HUES64 (cell line): ENCODE data around the gene ZNF516.

Experiments used
- H3K27ac ChIP-seq: 2 replicates; pipeline ENCODE4 v1.7.0; 2013; ENCODE audit warnings: low read depth, low read length, inconsistent platforms
- H3K27me3 ChIP-seq: 2 replicates; pipeline ENCODE4 v1.6.1; 2013; ENCODE audit warnings: mild to moderate bottlenecking, low read length; ENCODE audit not compliant: insufficient read depth
- H3K36me3 ChIP-seq: 2 replicates; pipeline ENCODE4 v1.6.1; 2013; ENCODE audit warnings: mild to moderate bottlenecking, low read length; ENCODE audit not compliant: insufficient read depth
- H3K4me1 ChIP-seq: 2 replicates; pipeline ENCODE4 v1.6.1; 2013; ENCODE audit warnings: mild to moderate bottlenecking, low read length, moderate library complexity; ENCODE audit not compliant: insufficient read depth
- H3K4me3 ChIP-seq: 2 replicates; pipeline ENCODE4 v1.5.1; 2013; ENCODE audit warnings: mild to moderate bottlenecking, low read length, moderate library complexity
- H3K9ac ChIP-seq: 2 replicates; pipeline ENCODE4 v1.6.1; 2013; ENCODE audit warnings: mild to moderate bottlenecking, low read depth, low read length
- H3K9me3 ChIP-seq: 2 replicates; pipeline ENCODE4 v1.6.1; 2013; ENCODE audit warnings: low read depth, low read length; ENCODE audit not compliant: insufficient read depth
- WGBS: fragments of 150-250, 120-280 bp; methylation state at CpG from one replicate; pipeline ENCODE4 v1.1.7; 2013; ENCODE audit warnings: missing lambda C conversion rate; 5-methylcytosine and 5-hydroxymethylcytosine counted together

ZNF516 gene

DNA sequence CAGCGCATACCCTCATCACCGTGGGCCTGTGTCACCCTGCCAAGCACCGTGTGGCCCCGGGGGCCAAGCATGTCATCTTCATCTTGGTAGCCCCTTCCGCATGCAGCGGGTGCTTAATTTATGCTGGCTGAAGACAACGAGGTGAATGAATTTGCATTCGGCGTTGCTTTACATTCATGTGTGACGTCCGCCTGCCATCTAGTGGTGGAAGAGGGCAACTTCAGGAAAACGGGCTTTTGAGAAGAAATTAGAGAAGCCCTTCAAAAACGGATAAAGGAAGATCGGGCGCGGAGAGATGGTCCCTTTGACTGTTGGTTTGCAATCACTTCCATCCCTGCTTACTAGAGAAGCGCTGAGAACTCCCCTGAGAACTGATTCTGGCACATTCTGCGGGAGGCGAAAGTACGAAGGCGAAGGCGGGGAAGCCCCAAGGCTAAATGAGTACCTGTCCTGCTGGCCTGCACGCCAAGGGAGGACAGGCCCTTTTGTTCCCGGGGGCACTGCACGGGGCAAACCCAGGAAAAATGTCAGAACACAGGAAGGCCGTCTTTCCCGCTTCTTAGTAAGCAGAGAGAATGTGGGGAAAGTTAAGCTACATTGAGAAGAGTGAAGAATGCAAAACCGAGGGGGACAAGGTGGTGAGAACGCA is 145.9 kb downstream of the ZNF516 start:
- Histone ChIP-seq H3K36me3 (no peaks in the 10 kb centered on the region), H3K27me3 (no peaks in the 10 kb centered on the region), H3K9me3 (0 out of 2 replicates have a peak, but pooled peaks cover 2% of the 10 kb centered on the region), H3K27ac (no peak overlapping the region), H3K9ac (no peak overlapping the region; the same call in 1 of the 2 replicates), H3K4me3 (no peak overlapping the region), H3K4me1 (peaks cover 6% of the 10 kb centered on the region; the same call in 1 of the 2 replicates)
- WGBS = 20% methylated on average over 29 of the region's 29 CpGs

DNA sequence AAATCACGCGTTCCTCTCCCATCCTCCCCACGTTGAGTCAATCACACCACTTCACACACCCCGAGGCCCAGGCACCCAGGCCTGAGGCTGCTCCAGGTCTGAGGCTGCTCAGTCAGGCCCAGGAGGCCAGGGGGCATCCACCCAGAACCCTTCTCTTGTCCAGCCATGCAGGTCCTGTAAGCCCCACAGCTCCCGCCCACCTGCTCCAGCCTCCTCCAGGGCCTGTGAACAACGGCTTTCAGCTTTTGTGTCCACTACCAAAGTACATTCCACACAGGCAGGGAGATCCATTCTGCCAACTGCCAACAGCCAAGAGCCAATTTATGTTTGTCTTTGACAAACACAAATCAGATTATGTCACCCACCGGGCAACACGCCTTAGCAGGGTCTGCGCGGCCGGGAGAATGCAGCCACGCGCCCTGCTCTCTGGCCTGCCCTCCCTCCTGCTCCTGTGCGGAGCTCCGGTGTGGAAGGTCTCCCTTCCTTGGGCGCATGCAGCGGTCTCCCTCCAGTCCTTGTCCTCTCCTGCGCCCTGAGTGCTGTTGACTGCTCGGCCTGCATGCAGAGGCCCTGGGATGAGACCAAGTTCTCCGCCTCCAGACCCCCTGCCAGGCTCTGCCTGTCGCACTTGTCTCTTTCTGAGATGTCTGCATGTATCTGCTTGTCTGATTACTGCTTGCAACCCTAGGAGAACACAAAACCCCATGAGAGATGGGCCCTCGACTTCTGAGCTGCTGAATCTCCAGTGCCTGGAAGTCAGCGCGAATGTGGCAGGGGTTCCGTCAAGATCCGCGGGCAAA is 146.6 kb downstream of the ZNF516 start:
- Histone ChIP-seq H3K9ac (no peak overlapping the region), H3K36me3 (no peaks in the 10 kb centered on the region), H3K27me3 (no peaks in the 10 kb centered on the region), H3K4me1 (peaks cover 6% of the 10 kb centered on the region; the same call in 1 of the 2 replicates), H3K4me3 (no peak overlapping the region), H3K9me3 (no peaks in the 10 kb centered on the region), H3K27ac (no peak overlapping the region)
- 75% methylated on average over 27 of the region's 27 CpGs for WGBS

DNA sequence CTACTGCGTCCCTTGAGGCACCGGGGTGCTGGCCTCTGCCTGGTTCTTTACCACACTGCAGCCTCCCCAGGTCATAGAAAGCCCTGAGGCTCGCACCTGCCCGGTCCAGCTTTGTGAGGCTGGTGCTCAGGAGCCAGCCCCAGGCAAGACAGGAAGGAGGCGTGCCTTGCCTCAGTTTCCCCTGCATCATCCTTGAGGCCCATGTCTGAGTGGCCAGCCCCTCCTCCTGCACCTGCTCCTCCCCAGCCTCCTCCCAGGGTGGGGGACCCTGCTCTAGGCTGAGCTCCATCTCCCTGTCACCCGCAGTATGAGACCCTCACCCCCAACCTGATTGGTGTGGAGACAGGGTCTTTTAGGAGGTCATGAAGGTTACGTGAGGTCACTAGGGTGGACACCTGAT is 147.7 kb downstream of the ZNF516 start:
- WGBS = 92% methylated on average over 7 of the region's 7 CpGs
- Histone ChIP-seq H3K4me1 (peaks cover 6% of the 10 kb centered on the region; the same call in 1 of the 2 replicates), H3K9ac (no peak overlapping the region), H3K9me3 (no peaks in the 10 kb centered on the region), H3K36me3 (no peaks in the 10 kb centered on the region), H3K27ac (no peak overlapping the region), H3K4me3 (no peak overlapping the region), H3K27me3 (no peaks in the 10 kb centered on the region)

DNA sequence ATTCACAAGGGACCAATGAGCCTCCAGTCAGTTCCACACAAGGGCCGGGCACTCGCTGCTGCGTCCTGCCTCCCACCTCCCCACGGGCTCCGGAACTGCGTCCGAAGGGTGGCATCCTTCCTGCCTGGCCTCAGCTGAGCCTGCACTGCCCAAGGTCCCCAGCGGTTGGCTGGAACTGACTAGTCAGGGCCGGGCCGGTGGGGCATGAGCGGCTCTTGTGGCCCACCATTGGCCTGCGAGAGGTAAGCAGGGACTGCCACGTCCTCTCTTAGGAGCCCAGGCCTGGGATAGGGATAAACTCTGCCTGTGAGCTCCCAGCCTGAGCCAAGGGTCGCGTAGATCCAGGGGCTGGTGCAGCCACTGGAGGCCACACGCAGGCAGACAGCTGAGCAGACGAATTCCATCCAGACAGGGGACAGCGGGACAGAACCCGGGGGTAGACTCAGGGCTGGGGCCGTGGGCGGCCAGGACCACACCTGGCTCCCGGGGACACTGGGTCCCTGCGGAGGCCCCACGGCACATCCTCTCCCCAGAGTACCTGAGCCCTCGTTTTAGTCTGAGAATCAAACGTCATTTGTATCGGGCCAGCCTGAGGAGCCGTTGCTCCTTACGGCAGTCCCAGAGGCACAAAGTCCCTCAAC is 148.4 kb downstream of the ZNF516 start:
- H3K4me1 ChIP-seq = peaks cover 6% of the 10 kb centered on the region; the same call in 1 of the 2 replicates
- no peaks in the 10 kb centered on the region for H3K36me3 ChIP-seq
- H3K4me3 ChIP-seq = no peak overlapping the region
- no peaks in the 10 kb centered on the region for H3K9me3 ChIP-seq
- 93% methylated on average over 29 of the region's 29 CpGs for WGBS
- H3K27me3 ChIP-seq = no peaks in the 10 kb centered on the region
- H3K9ac ChIP-seq = no peak overlapping the region
- no peak overlapping the region for H3K27ac ChIP-seq

DNA sequence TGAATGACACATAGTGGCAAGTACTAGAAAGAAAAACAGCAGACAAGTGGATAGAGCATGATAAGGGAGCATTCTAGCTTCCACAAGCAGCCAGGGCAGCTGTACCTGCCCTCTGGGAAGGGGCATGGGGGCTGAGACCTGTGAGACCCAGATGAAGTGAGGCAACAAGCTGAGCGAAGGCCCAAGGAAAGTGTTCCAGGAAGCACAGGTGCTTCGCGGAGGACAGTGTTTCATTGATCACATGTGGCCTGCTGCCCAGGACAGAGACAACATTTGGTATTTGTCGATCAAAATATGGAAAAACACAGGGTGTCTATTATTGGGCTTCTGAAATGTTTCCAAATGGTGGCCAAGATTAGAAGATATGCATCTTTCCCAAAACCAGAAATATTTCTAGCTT is 149.1 kb downstream of the ZNF516 start:
- Histone ChIP-seq H3K27me3 (no peaks in the 10 kb centered on the region), H3K36me3 (no peaks in the 10 kb centered on the region), H3K4me1 (peaks cover 6% of the 10 kb centered on the region; the same call in 1 of the 2 replicates), H3K9me3 (no peaks in the 10 kb centered on the region), H3K4me3 (no peak overlapping the region), H3K9ac (no peak overlapping the region), H3K27ac (no peak overlapping the region)
- 95% methylated on average over 4 of the region's 4 CpGs for WGBS

DNA sequence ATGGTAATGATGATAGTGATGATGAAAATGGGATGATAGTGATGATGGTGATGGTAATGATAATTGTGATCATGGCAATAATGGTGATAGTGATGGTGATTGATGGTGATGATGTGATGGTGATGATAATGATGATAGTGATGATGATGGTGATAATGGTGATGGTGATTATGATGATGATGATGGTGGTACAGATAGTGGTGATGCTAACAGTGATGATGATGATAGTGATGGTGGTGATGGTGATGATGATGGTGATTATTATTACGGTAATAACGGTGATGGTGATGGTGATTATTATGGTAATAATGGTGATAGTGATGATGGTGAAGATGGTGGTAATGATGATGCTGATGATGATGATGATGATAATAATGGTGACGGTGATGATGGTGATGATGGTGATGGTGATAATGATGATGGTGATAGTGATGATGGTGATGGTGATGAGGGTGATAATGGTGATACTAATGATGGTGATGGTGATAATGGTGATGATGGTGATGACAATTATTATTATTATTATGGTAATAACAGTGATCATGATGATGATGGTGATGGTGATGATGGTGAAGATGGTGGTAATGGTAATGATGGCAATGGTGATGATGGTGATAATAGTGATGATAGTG is 151.0 kb downstream of the ZNF516 start:
- Histone ChIP-seq H3K4me3 (no peak overlapping the region), H3K27ac (no peak overlapping the region), H3K9ac (no peak overlapping the region), H3K4me1 (0 out of 2 replicates have a peak, but pooled peaks cover 3% of the 10 kb centered on the region), H3K27me3 (no peaks in the 10 kb centered on the region), H3K36me3 (no peaks in the 10 kb centered on the region), H3K9me3 (peaks cover 9% of the 10 kb centered on the region)
- WGBS = 95% methylated on average over 3 of the region's 3 CpGs

DNA sequence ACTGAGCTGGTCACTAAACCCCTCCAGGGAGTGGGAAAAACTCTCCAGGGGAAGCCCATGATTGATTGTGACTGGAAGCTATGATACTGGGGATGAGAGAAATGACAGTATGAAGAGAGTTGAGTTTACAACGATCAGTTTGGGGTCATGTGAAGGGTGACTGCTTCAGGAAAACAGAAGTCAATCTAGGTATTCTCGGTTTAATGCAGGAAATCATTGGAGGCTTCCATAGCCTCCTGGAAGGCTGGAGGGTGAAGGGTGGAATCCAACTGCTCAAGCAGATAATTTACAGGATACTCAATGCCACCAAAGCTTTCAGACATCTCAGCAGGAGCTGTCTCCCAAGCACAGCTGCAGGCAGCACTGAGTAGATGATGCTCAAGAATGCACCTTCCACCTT is 154.6 kb downstream of the ZNF516 start:
- no peaks in the 10 kb centered on the region for H3K4me1 ChIP-seq
- no peaks in the 10 kb centered on the region for H3K27me3 ChIP-seq
- no peak overlapping the region for H3K9ac ChIP-seq
- 91% methylated on average over 2 of the region's 2 CpGs for WGBS
- peaks cover 9% of the 10 kb centered on the region for H3K9me3 ChIP-seq
- H3K36me3 ChIP-seq = no peaks in the 10 kb centered on the region
- no peak overlapping the region for H3K4me3 ChIP-seq
- no peak overlapping the region for H3K27ac ChIP-seq

DNA sequence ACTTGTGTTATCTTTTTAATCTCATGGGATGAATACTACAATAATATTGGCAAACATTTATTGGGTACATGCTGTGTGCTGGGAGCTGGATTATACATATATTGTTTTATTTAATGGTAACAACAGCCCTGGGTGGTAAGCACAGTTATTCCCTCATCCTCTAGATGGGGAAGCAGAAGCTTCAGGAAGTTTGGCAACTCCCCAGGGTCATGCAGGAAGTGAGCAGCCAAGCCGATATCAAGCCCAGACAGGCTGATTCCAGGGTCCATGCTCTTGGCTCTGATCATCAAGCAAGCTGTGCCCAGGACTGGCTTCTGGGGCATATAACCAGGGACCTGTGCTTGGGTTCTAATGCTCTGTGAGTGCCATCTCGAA is 155.8 kb downstream of the ZNF516 start:
- Histone ChIP-seq H3K4me3 (no peak overlapping the region), H3K27ac (no peak overlapping the region), H3K9me3 (peaks cover 9% of the 10 kb centered on the region), H3K27me3 (no peaks in the 10 kb centered on the region), H3K36me3 (no peaks in the 10 kb centered on the region), H3K4me1 (no peaks in the 10 kb centered on the region), H3K9ac (no peak overlapping the region)
- WGBS = 93% methylated on average over 2 of the region's 2 CpGs

DNA sequence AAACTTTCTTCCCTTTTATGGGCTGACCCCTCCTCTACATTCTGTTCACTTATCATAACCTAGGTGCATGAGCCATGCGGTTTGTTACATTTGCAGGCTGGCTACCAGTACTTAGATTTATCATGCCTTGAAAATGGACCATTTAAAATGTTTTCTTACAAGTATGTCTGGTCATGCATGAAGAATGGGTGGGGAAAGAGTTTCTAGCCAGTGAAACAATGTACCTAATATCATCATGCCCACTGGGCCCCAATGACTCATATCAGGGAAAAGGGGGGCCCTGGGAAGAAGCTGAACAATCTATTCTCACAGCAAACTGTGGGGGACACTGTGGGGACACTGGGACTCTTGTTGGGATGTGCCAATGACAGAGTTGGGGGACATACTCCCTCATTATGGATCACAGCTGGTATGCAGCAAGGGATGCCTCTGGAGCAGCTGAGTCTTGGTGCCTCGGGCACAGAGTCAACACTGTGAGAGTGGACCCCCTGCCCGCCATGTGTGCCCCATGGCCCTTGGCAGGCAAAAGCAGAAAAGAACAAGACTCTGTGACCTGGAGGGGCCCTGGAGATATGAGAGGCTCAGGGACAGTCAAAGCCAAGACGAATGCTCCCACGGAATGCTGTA is 156.3 kb downstream of the ZNF516 start:
- no peak overlapping the region for H3K27ac ChIP-seq
- H3K4me3 ChIP-seq = no peak overlapping the region
- peaks cover 9% of the 10 kb centered on the region for H3K9me3 ChIP-seq
- no peaks in the 10 kb centered on the region for H3K4me1 ChIP-seq
- H3K36me3 ChIP-seq = no peaks in the 10 kb centered on the region
- WGBS = 96% methylated on average over 5 of the region's 5 CpGs
- no peaks in the 10 kb centered on the region for H3K27me3 ChIP-seq
- H3K9ac ChIP-seq = no peak overlapping the region

DNA sequence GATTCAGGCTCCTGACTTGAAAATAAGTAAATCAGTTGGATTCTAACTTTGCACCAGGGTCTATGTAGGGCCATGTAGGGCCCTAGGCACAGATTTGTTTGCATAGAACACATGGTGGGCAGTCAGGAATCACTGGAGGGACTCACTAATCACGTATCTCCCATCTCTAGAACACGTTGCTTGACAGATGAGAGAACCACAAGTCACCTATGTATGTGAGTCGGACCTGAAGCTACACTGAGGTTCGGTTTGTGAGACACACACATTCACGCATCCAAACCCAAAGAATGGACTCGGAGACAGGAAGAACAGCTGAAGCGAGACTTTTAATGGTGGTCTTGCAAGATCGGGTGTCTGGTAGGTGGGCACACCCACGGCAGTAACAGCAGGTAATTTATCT is 157.0 kb downstream of the ZNF516 start:
- WGBS = 95% methylated on average over 9 of the region's 9 CpGs
- no peak overlapping the region for H3K27ac ChIP-seq
- H3K4me1 ChIP-seq = no peaks in the 10 kb centered on the region
- no peaks in the 10 kb centered on the region for H3K36me3 ChIP-seq
- H3K4me3 ChIP-seq = no peak overlapping the region
- H3K27me3 ChIP-seq = no peaks in the 10 kb centered on the region
- no peak overlapping the region for H3K9ac ChIP-seq
- peaks cover 9% of the 10 kb centered on the region for H3K9me3 ChIP-seq
